T-cell (primary cell): ENCODE results near the gene A4GNT. TPM values are rescaled to one million over a fixed set of nuclear protein-coding genes. Genes with fewer than 3 reads are reported as not detected.

Experiments used
- ATAC-seq, 4 experiments: fragments of 200-7000 bp in 3 of 4; fragments of 150-1000 bp in 1 of 4; cut with Tn5 transposase; replicated peaks in 1 of 4; 1 replicate in 3 of 4; 2 replicates in 1 of 4; pipeline ENCODE4 v1.10.0; 2021; ENCODE audit warnings: moderate library complexity in 3 of 4, mild to moderate bottlenecking in 2 of 4, moderate number of reproducible peaks in 1 of 4
- CTCF ChIA-PET, 2 donors: fragments of 300-600 bp; sonication (Branson Sonifier 250); formaldehyde crosslinking; loops; one replicate each; lab custom pipeline; 2022; ENCODE audit warnings: antibody characterized with exemption in 2 of 2; lab: Charles Lee
- POLR2A ChIA-PET, 2 donors: fragments of 300-600 bp; sonication (Branson Sonifier 250); formaldehyde crosslinking; loops; one replicate each; lab custom pipeline; 2022; ENCODE audit warnings: antibody characterized with exemption in 2 of 2; lab: Charles Lee
- DNase-seq, 35 experiments: peaks; one replicate each; pipeline versions ENCODE4 v3.0.0 to v3.0.0-alpha.2; 2013 to 2023
- H3K27ac ChIP-seq: one replicate; pipeline ENCODE4 v1.5.1; 2013; ENCODE audit warnings: low read length
- H3K27me3 ChIP-seq, 2 experiments: replicated peaks in 1 of 2; 1 replicate in 1 of 2; 2 replicates in 1 of 2; pipeline versions ENCODE4 v1.6.1 to v1.7.0; 2013; ENCODE audit warnings: low read length in 1 of 2, mixed read lengths in 1 of 2; ENCODE audit not compliant: control insufficient read depth in 2 of 2, insufficient read depth in 2 of 2; ENCODE audit errors: extremely low read depth in 1 of 2
- H3K36me3 ChIP-seq, 2 donors: 1 replicate in 1 of 2; 2 replicates in 1 of 2; pipeline versions ENCODE4 v1.6.1 to v1.7.0; 2013; ENCODE audit warnings: low read length in 1 of 2; ENCODE audit not compliant: control insufficient read depth in 2 of 2, insufficient read depth in 1 of 2; ENCODE audit errors: extremely low read depth in 1 of 2
- H3K4me1 ChIP-seq, 2 experiments: 1 replicate in 1 of 2; 2 replicates in 1 of 2; pipeline versions ENCODE4 v1.6.1 to v1.7.0; 2013; ENCODE audit warnings: low read length in 2 of 2, mixed read lengths in 1 of 2; ENCODE audit not compliant: insufficient read depth in 2 of 2, control insufficient read depth in 1 of 2; ENCODE audit errors: extremely low read depth in 1 of 2
- H3K4me3 ChIP-seq, 2 donors: 1 replicate in 1 of 2; 2 replicates in 1 of 2; pipeline versions ENCODE4 v1.5.1 to v1.7.0; 2013; ENCODE audit warnings: mild to moderate bottlenecking in 2 of 2, low read length in 1 of 2, moderate library complexity in 1 of 2; ENCODE audit not compliant: control insufficient read depth in 1 of 2; ENCODE audit errors: extremely low read depth in 1 of 2
- H3K9me3 ChIP-seq: 2 replicates; pipeline ENCODE4 v1.7.0; 2013
- H3K27ac Mint-ChIP-seq, 2 donors: one replicate each; pipeline ENCODE4 v1.8.0; 2020 to 2021; ENCODE audit warnings: mild to moderate bottlenecking in 2 of 2, mixed read lengths in 2 of 2
- H3K27me3 Mint-ChIP-seq, 2 donors: one replicate each; pipeline ENCODE4 v1.8.0; 2021 to 2022; ENCODE audit warnings: mixed read lengths in 2 of 2
- H3K36me3 Mint-ChIP-seq: one replicate; pipeline ENCODE4 v1.8.0; 2021; ENCODE audit warnings: mixed read lengths
- H3K4me1 Mint-ChIP-seq, 3 donors: one replicate each; pipeline ENCODE4 v1.8.0; 2020 to 2022; ENCODE audit warnings: mixed read lengths in 3 of 3, mild to moderate bottlenecking in 1 of 3
- H3K4me3 Mint-ChIP-seq, 3 donors: one replicate each; pipeline ENCODE4 v1.8.0; 2020 to 2022; ENCODE audit warnings: mild to moderate bottlenecking in 3 of 3, mixed read lengths in 3 of 3, moderate library complexity in 3 of 3
- H3K9me3 Mint-ChIP-seq, 3 donors: one replicate each; pipeline ENCODE4 v1.8.0; 2020 to 2022; ENCODE audit warnings: mixed read lengths in 3 of 3
- WGBS: methylation state at CpG from one replicate; pipeline ENCODE4 v1.1.5; 2013; ENCODE audit warnings: missing lambda C conversion rate; ENCODE audit not compliant: insufficient coverage; 5-methylcytosine and 5-hydroxymethylcytosine counted together
- total RNA-seq, 35 experiments: library from RNA in 6 of 35; stranded (reverse) in 6 of 35; fragments of 120-200 nt in 1 of 35; gene quantifications; one replicate each; pipeline versions ENCODE4 v1.2.1 to v1.2.4 and lab custom pipeline; 2013 to 2026

A4GNT gene
- total RNA-seq: not detected
- total RNA-seq (2013): 0.09 TPM
- total RNA-seq (lab: John Stamatoyannopoulos, UW): 0 to 0.07 (median 0) reads per million in 29 experiments

DNA sequence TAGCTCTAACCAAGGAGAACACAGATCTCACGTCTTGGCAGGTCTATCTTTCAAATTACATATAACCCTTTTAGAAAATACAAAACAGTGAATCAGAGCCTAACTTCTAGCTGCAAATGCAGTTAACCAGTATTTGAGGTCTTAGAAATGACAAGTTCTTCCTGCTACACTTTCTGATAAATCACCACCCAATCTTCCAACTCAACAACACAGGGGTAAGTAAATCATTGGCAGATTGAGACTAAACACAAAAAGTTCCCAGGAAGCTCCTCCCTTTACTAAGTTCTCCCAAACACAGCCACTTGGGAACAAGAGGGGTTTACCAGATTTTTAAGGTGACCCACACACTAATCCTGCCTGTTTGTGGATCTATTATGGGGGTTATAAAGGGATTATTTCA lies at the start of gene A4GNT:
A4GNT (minus strand) TSS at position 152 of the 400 bp plus-strand sequence. CDS start 1,134 bp downstream, outside the sequence.
- ATAC-seq (no peak), DNase-seq (no peak)
- Histone ChIP-seq H3K27ac (no peak within 1 kb of the TSS), H3K9me3 (no peaks in the 10 kb centered on the region), H3K36me3 (no peaks in the 10 kb centered on the region), H3K27me3 (peaks cover 0 to 4% of the 10 kb centered on the region in 2 experiments), H3K4me1 (no peaks in the 10 kb centered on the region), H3K4me3 (no peak within 1 kb of the TSS)
- H3K9me3 Mint-ChIP-seq: no peaks in the 10 kb centered on the region
- no peak within 1 kb of the TSS for H3K4me3 Mint-ChIP-seq
- WGBS: no CpG with 5 or more reads among the region's 1 CpG
- H3K36me3 Mint-ChIP-seq: no peaks in the 10 kb centered on the region
- no peaks in the 10 kb centered on the region for H3K4me1 Mint-ChIP-seq
- peaks cover 3 to 6% of the 10 kb centered on the region in 2 donors for H3K27me3 Mint-ChIP-seq
- no peak within 1 kb of the TSS for H3K27ac Mint-ChIP-seq
- CTCF ChIA-PET: interaction anchor here in 1 of 2 donors (1.0 kb wide), 1 partner anchor 15 kb away, joined by 4 read pairs; no protein-coding TSS in a partner anchor
- POLR2A ChIA-PET: no interaction called here

DNA sequence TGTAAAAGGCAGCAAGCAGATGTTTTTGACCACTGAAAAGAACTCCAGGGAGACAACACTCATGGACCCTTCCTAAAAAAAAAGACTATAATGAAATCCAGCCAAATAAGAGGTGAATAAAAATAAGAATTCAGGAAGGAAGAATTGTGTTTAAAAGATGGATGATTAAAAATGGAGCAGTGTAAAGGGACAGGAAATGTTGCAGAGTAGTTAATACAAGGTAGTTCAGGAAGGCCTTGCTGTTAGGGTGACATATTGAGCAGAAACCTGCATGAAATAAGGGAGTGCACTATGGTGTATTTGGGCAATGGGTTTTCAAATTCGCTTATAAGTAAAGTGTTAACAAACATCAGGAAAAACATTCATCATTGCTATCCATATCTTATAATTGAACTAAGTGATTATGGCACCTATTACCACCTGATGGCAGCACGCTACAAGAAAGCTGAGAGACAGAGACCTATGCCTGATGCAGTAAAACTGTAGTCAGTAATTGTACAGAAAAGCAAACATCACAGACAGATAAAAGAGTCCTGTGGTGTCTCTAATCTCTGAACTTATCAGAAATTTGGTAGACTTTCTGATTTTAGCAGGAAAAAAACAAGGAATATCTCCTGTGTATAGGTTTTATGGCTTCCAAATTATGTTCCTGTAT lies 48.3 kb upstream of the A4GNT start:
- H3K4me3 Mint-ChIP-seq: no peak overlapping the region
- DNase-seq: peak in 24 of 35 experiments; percentile 5 to 64 (median 17)
- Histone ChIP-seq H3K36me3 (no peaks in the 10 kb centered on the region), H3K4me3 (no peak overlapping the region), H3K27me3 (peaks cover 0 to 14% of the 10 kb centered on the region in 2 experiments), H3K9me3 (no peaks in the 10 kb centered on the region), H3K27ac (no peak overlapping the region), H3K4me1 (no peaks in the 10 kb centered on the region)
- ChIA-PET CTCF (interaction anchor here (0.6 to 1.1 kb wide), 5 partner anchors 55 to 735 kb away, joined by 3 read pairs; no protein-coding TSS in a partner anchor), POLR2A (no interaction called here)
- ATAC-seq: peak; percentile 86 to 95 (median 89)
- no peaks in the 10 kb centered on the region for H3K9me3 Mint-ChIP-seq
- H3K27ac Mint-ChIP-seq: no peak overlapping the region
- H3K27me3 Mint-ChIP-seq: peaks cover 7 to 16% of the 10 kb centered on the region in 2 donors
- peaks cover 0 to 14% (median 3%) of the 10 kb centered on the region in 3 donors for H3K4me1 Mint-ChIP-seq
- no peaks in the 10 kb centered on the region for H3K36me3 Mint-ChIP-seq
- no CpG with 5 or more reads among the region's 2 CpGs for WGBS

- H3K36me3 Mint-ChIP-seq: peaks cover 11% of the 10 kb centered on the region
- no peaks in the 10 kb centered on the region for H3K27me3 ChIP-seq
- H3K9me3 Mint-ChIP-seq: no peaks in the 10 kb centered on the region
- H3K27ac Mint-ChIP-seq: peak within 1 kb of the TSS; percentile 97 to 100
- POLR2A ChIA-PET: interaction anchor here in 1 of 2 donors (0.5 to 2.3 kb wide), 5 partner anchors 12 to 1215 kb away, joined by 3 to 23 read pairs (median 6); partner anchors contain the start of genes ARMC8 and COPB2
- peak; percentile 49 to 87 (median 66) for DNase-seq
- H3K4me3 ChIP-seq: peak within 1 kb of the TSS; percentile 81 to 86
- CTCF ChIA-PET: interaction anchor here (0.5 to 3.6 kb wide), 8 partner anchors 8 to 1196 kb away, joined by 3 to 23 read pairs (median 4); partner anchors contain the start of gene ARMC8 (in 1 of the 2)
- WGBS: 0% methylated on average over 26 of the region's 38 CpGs
- peak; percentile 90 to 93 (median 92) for ATAC-seq
- no peaks in the 10 kb centered on the region for H3K27me3 Mint-ChIP-seq
- H3K9me3 ChIP-seq: no peaks in the 10 kb centered on the region
- H3K4me1 ChIP-seq: peaks cover 6 to 23% of the 10 kb centered on the region in 2 experiments
- peak within 1 kb of the TSS; percentile 86 to 99 (median 98) for H3K4me3 Mint-ChIP-seq
- peaks cover 37 to 50% (median 45%) of the 10 kb centered on the region in 3 donors for H3K4me1 Mint-ChIP-seq
- H3K27ac ChIP-seq: peak within 1 kb of the TSS; percentile 74
- peaks cover 0 to 4% of the 10 kb centered on the region in 2 donors for H3K36me3 ChIP-seq
These were observed 42.4 kb upstream of the A4GNT start, which contains the start of gene DBR1 for GRCh38 chr3:138174421-138175131. DBR1 (minus strand) TSS chr3:138174921; CDS start chr3:138174795, 126 bp downstream.

DNA sequence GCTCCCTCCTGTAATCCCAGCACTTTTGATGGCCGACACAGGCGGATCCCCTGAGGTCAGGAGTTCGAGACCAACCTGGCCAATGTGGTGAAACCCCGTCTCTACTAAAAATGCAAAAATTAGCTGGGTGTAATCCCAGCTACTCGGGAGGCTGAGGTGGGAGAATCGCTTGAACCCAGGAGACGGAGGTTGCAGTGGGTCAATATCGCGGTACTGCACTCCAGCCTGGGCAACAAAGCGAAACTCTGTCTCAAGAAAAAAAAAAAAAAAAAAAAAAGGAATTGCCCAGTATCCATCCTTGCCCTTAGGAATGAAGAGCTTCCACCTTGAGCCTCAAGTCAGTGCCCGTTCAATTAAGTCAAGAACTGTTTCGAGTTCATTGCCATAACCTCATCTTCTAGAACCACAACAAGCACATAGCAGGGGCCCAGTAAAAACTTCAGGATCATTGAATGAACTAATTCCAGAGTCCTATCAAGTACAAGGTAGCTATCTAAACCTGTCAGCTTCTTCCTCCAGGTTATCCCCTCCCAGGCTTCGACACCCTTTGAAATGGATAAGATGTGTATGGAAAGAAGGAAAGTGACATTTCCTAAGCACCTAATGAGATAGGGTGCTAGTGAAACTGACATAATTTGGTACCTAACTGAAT lies 41.7 kb upstream of the A4GNT start:
- H3K27me3 Mint-ChIP-seq: no peaks in the 10 kb centered on the region
- H3K27ac ChIP-seq: peak overlapping the region; percentile 74
- peaks cover 13% of the 10 kb centered on the region for H3K36me3 Mint-ChIP-seq
- H3K4me1 ChIP-seq: peaks cover 6 to 23% of the 10 kb centered on the region in 2 experiments
- no peak for DNase-seq
- 32% methylated on average over 3 of the region's 13 CpGs for WGBS
- H3K4me1 Mint-ChIP-seq: peaks cover 37 to 50% (median 45%) of the 10 kb centered on the region in 3 donors
- POLR2A ChIA-PET: interaction anchor here (0.6 to 2.3 kb wide), 5 partner anchors 9 to 1978 kb away, joined by 3 to 16 read pairs (median 4); partner anchors contain the start of genes ARMC8 (in 2 of the 2), COPB2 (in 1 of the 2) and MSL2 (in 1 of the 2)
- no peaks in the 10 kb centered on the region for H3K9me3 Mint-ChIP-seq
- peak overlapping the region; percentile 81 to 86 for H3K4me3 ChIP-seq
- peak in 2 of 4 experiments; percentile 5 to 6 for ATAC-seq
- peaks cover 4% of the 10 kb centered on the region in 2 donors for H3K36me3 ChIP-seq
- CTCF ChIA-PET: interaction anchor here (0.6 to 3.6 kb wide), 7 partner anchors 9 to 1196 kb away, joined by 3 to 23 read pairs (median 5); partner anchors contain the start of gene ARMC8 (in 1 of the 2)
- H3K27me3 ChIP-seq: no peaks in the 10 kb centered on the region
- no peaks in the 10 kb centered on the region for H3K9me3 ChIP-seq
- H3K27ac Mint-ChIP-seq: peak overlapping the region; percentile 97 to 100
- H3K4me3 Mint-ChIP-seq: peak overlapping the region; percentile 86 to 99 (median 98)

DNA sequence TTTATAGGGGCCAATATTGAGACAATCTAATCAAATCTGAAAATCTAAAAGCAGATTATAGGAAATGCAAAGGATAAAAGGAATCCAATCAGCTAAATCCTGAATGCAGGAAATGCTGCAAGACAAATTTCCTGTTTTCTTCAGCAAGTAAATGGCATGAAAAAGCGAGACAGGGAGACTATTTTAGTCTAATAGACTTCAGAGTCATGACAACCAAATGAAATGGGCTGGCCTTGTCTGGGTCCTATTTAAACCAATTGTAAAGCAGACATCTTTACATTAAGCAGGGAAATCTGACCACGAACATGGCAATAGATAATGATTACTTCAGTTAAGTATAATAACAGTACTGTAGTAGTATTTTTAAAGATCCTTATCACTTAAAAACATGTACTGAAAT lies 40.4 kb upstream of the A4GNT start:
- no peaks in the 10 kb centered on the region for H3K9me3 Mint-ChIP-seq
- H3K4me1 Mint-ChIP-seq: peaks cover 37 to 50% (median 45%) of the 10 kb centered on the region in 3 donors
- Histone ChIP-seq H3K4me3 (no peak overlapping the region), H3K36me3 (peaks cover 4 to 12% of the 10 kb centered on the region in 2 donors), H3K27ac (no peak overlapping the region), H3K9me3 (no peaks in the 10 kb centered on the region), H3K4me1 (peaks cover 6 to 23% of the 10 kb centered on the region in 2 experiments), H3K27me3 (no peaks in the 10 kb centered on the region)
- no peak for ATAC-seq
- peak overlapping the region; percentile 53 to 86 (median 65) for H3K4me3 Mint-ChIP-seq
- H3K27ac Mint-ChIP-seq: peak overlapping the region; percentile 71 to 74
- POLR2A ChIA-PET: interaction anchor here (0.5 to 2.1 kb wide), 2 partner anchors 15 to 174 kb away, joined by 3 to 12 read pairs; partner anchors contain the start of gene ARMC8 (in 1 of the 2)
- CTCF ChIA-PET: interaction anchor here in 1 of 2 donors (3.6 kb wide), 1 partner anchor 14 kb away, joined by 23 read pairs; the partner anchor contains the start of gene ARMC8
- no CpG with 5 or more reads among the region's 2 CpGs for WGBS
- DNase-seq: no peak
- H3K36me3 Mint-ChIP-seq: peaks cover 15% of the 10 kb centered on the region
- H3K27me3 Mint-ChIP-seq: no peaks in the 10 kb centered on the region
